Stimulated activated CD8-positive, alpha-beta memory T cell treated with anti-CD3 and anti-CD28 coated beads, Interleukin-15, amount 100 ng/mL, for 1 hour (primary cell): Measurements from ENCODE around the gene FOXL3.

ENCODE experiments used
- DNase-seq: peaks from one replicate; pipeline ENCODE4 v3.0.0-alpha.2; 2020; ENCODE audit warnings: low read depth

The FOXL3 gene

DNA sequence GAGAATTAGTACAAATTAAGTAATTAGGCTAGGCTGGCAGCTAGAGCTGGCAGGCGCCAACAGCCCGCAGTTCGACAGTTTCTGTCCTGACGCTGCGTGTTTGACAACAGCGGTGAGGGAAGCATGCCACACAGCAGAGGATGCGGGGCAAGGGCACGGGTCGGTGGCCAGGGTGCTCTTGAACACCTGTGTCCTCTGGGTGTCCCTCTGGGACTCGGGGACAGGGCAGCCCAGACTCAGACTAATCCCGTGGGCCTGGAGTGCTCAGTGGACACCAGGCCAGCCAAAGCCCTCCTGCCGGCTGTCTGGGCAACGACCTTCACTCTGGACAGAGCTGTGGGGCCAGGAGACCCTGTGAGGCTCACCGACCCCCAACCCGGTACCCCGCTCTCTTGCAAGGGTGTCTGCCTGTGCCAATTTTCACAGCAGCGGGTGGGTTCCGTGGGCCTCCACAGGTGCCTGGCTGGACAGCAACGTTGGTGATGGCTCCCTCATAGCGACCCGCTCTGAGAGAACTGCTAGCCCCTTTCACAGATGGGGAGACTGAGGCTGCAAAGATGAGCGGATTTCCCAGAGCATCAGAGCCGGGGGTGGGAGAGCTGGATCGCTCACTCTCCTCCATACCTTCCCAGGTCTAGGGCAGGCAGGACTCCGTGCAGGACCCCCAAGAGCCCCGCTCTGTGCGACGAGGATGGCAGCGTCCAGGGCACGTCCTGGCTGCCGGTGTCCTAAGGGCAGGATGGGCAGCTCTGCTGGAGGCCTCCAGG, 48.5 kb downstream of the FOXL3 start:
- no peak for DNase-seq

DNA sequence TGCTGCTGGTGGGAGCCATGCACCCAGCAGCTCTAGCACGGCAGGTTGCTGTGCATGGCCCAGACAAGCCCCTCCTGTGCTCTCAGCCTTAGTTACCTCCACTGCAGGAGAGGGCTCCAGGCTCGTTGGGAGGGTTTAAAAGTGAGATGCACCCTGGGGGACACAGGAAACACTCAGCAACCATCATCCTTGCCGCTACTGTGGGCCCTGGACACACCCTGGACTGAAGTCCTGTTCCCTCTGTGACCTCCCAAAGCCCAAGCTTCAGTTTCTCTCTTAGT, 49.0 kb downstream of the FOXL3 start:
- no peak for DNase-seq

DNA sequence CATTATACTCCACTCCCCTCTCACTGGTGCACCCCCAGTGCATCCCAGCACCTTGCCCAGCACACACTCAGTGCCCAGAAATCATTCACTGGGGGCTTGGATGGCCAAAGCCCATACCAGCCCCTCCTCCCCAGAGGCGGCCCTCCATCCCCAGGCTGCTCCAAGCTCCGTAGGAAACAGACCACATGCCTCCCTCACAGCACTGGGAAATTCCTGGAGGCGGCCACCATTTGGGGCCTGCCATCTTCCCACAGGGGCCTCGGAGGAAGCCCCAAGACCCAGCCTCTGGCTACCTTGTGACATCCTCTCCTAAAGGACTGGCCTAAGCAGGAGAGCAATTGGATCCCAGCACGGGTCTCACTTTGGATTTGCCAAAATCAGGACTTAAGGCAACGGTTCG, 49.7 kb downstream of the FOXL3 start:
- DNase-seq = no peak

DNA sequence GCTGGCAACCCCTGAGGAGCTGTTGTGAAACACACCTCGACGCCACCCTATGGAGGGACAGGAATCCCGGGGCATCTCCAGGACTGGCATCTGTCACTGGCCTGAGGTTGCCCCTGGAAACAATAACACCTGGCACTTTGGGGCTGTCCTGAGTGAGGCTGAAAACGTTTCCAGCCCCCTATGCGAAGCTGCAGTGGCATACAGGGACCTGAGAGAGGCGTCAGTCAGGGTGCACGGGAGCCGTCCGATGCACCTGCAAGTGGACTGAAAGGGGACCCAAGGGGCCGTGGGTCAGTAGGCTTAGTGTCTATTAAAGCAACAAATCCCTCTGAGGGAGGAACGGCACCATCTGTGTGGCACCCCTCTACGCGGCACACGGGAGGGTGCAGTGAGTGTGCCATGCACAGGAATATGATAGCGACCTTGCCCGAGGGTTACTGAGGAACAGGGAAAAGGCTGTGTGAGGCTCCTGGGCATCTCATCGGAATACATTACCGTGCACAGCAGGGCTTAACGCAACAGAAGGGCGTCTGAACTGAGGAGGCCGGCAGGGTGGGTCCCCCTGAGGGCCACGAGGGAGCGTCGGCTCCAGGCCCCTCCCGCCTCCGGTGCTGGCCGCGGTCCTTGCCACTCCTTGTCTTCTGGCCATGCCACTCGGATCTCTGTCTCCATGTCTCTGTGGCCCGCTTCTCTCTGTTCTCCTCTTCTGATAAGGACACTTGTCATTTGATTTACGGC, 50.4 kb downstream of the FOXL3 start:
- no peak for DNase-seq
